ENCODE data around the gene SLC25A21. TPM values are rescaled to one million over a fixed set of nuclear protein-coding genes. Genes with fewer than 3 reads are reported as not detected.

SLC25A21 gene
- total RNA-seq, 4 donors from 2014 or later: 0.39 to 3.3 (median 1.2) TPM

DNA sequence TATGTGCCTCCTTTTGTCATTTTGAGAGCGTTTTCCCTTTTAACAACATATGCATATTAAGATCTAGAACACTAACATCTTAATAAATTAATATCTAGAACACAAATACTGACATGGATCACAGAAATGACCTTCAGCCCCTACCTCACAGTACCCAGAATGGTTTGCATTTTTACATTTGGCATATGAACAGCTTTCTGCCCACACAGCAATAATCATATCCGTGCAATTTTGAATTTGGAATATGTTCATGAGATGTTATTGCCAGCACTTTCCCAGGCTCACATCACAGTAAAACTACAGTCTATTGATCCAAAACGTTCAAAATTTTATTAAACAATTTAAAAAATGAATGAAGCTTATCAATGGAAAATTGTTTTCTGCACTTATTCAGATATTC lies 114.6 kb downstream of the SLC25A21 start:
- intact Hi-C loops (cut with DNase I): no loop called here
- no peaks in the 10 kb centered on the region for H3K36me3 ChIP-seq

DNA sequence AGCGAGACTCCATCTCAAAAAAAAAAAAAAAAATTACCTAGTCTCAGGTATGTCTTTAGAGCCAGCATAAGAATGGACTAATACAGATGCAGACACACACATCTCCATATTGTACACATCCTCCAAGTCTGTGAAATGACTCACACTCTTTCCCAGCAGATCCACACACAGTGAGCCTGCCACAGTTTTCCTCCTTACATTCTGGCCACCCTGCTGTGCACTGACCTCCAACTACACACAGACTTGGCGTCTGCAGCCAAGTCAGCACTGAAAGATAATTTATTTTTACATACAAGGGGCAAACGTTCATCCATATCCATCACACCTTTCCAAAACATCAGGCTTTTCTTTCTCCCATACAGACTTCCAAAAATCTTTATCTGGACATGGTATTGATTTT lies 115.9 kb downstream of the SLC25A21 start:
- intact Hi-C loops (cut with DNase I): no loop called here

More for the DNA sequence above, 114.6 kb downstream of the SLC25A21 start:
- DNase-seq (ENCODE audit: extremely low spot score): no peak
- no peak overlapping the region for H3K27ac ChIP-seq (replicated peaks in 1 of 4)
- H3K4me3 ChIP-seq: no peak overlapping the region
- WGBS: 76% methylated on average over 3 of the region's 3 CpGs
- TF ChIP-seq POLR2A (IDR thresholded peaks at IDR 0.05; ENCODE audit: low read depth): no peak
- TF ChIP-seq, protein P1, sequence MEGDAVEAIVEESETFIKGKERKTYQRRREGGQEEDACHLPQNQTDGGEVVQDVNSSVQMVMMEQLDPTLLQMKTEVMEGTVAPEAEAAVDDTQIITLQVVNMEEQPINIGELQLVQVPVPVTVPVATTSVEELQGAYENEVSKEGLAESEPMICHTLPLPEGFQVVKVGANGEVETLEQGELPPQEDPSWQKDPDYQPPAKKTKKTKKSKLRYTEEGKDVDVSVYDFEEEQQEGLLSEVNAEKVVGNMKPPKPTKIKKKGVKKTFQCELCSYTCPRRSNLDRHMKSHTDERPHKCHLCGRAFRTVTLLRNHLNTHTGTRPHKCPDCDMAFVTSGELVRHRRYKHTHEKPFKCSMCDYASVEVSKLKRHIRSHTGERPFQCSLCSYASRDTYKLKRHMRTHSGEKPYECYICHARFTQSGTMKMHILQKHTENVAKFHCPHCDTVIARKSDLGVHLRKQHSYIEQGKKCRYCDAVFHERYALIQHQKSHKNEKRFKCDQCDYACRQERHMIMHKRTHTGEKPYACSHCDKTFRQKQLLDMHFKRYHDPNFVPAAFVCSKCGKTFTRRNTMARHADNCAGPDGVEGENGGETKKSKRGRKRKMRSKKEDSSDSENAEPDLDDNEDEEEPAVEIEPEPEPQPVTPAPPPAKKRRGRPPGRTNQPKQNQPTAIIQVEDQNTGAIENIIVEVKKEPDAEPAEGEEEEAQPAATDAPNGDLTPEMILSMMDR (IDR thresholded peaks at IDR 0.05): no peak
- no peak for TF ChIP-seq EP300 (IDR thresholded peaks at IDR 0.05)
- no peak for TF ChIP-seq POLR2AphosphoS5 (IDR thresholded peaks at IDR 0.05)
- no peaks in the 10 kb centered on the region for H3K4me1 ChIP-seq
- peaks cover 0 to 7% (median 2%) of the 10 kb centered on the region in 4 donors for H3K9me3 ChIP-seq
- no peaks in the 10 kb centered on the region for H3K27me3 ChIP-seq

DNA sequence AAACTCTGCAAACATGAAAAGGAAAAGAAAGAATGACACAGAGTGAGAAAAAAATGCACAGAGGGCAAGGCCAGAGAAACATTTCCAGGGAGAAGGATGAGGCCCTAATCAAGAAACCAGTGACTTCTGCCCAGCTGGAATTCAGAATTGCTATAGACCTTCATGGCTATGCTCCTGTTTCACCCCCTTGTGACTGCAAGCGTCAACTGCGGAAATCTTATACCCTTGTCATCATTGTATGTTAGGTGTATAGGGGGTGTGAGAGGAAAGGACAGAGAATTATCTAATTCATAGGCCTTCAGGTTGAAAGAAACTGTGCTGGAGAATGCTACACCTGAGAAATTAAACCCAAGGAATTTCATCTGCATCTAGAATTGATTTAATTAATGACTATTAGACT lies 117.5 kb downstream of the SLC25A21 start:
- Histone ChIP-seq H3K9me3 (peaks cover 0 to 7% (median 2%) of the 10 kb centered on the region in 4 donors), H3K4me3 (no peak overlapping the region), H3K27me3 (no peaks in the 10 kb centered on the region), H3K4me1 (no peaks in the 10 kb centered on the region), H3K36me3 (no peaks in the 10 kb centered on the region), H3K27ac (replicated peaks in 1 of 4) (no peak overlapping the region)
- TF ChIP-seq, protein P1 (IDR thresholded peaks at IDR 0.05): no peak
- TF ChIP-seq POLR2AphosphoS5 (IDR thresholded peaks at IDR 0.05) (no peak), POLR2A (IDR thresholded peaks at IDR 0.05; ENCODE audit: low read depth) (no peak), EP300 (IDR thresholded peaks at IDR 0.05) (no peak)
- DNase-seq (ENCODE audit: extremely low spot score): no peak
- WGBS: 97% methylated on average over 2 of the region's 2 CpGs
- intact Hi-C loops (cut with DNase I): no loop called here

More for the DNA sequence above, 115.9 kb downstream of the SLC25A21 start:
- Histone ChIP-seq H3K27me3 (no peaks in the 10 kb centered on the region), H3K36me3 (no peaks in the 10 kb centered on the region), H3K27ac (replicated peaks in 1 of 4) (no peak overlapping the region), H3K4me1 (no peaks in the 10 kb centered on the region), H3K9me3 (peaks cover 0 to 7% (median 2%) of the 10 kb centered on the region in 4 donors), H3K4me3 (no peak overlapping the region)
- 55% methylated on average over 3 of the region's 3 CpGs for WGBS
- no peak for DNase-seq (ENCODE audit: extremely low spot score)
- TF ChIP-seq, protein P1 (IDR thresholded peaks at IDR 0.05): no peak
- TF ChIP-seq POLR2AphosphoS5 (IDR thresholded peaks at IDR 0.05): no peak
- no peak for TF ChIP-seq EP300 (IDR thresholded peaks at IDR 0.05)
- no peak for TF ChIP-seq POLR2A (IDR thresholded peaks at IDR 0.05; ENCODE audit: low read depth)

DNA sequence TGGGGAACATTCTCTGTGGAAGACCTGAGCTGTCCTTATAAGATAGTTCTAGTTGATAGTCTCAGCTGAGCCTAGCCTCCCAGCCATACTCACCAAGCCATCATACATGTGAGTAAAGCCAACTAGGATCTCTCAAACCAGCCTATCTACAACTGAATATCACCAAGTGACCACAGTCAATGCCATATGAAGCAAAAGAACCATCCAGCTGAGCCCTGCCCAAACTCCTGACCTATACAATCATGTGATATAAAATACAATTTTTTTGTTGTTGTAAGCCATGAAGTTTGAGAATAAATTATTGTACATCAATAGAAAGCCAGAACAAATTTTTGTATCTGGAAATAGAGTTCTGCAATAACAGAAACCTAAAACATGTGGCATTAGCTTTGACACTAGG lies 118.3 kb downstream of the SLC25A21 start:
- Histone ChIP-seq H3K27me3 (no peaks in the 10 kb centered on the region), H3K27ac (replicated peaks in 1 of 4) (no peak overlapping the region), H3K4me3 (no peak overlapping the region), H3K4me1 (no peaks in the 10 kb centered on the region), H3K9me3 (peaks cover 0 to 7% (median 2%) of the 10 kb centered on the region in 4 donors), H3K36me3 (no peaks in the 10 kb centered on the region)
- no peak for DNase-seq (ENCODE audit: extremely low spot score)
- intact Hi-C loops (cut with DNase I): no loop called here
- TF ChIP-seq POLR2A (IDR thresholded peaks at IDR 0.05; ENCODE audit: low read depth): no peak
- TF ChIP-seq POLR2AphosphoS5 (IDR thresholded peaks at IDR 0.05): no peak
- TF ChIP-seq EP300 (IDR thresholded peaks at IDR 0.05): no peak
- TF ChIP-seq, protein P1 (IDR thresholded peaks at IDR 0.05): no peak

DNA sequence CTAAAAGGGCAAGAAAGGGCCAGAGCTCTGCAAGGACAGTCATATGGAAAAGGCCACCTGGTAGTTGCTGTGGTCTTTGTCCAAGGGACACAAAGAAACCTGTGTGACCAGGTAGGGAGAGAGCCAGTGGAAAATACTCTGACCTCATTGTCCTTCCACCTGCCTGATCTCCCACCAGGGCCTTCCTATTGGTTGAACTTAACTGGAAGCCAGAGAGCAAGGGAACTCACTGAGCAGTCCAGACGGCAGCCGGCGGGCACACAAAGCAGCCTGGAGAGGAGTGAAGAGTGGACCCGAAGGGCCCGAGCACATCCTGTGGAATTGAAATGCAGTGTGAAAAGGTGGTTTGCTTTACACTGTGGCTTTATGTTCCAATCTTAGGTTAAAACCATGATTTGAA lies 120.7 kb downstream of the SLC25A21 start:
- Histone ChIP-seq H3K4me1 (no peaks in the 10 kb centered on the region), H3K27ac (replicated peaks in 1 of 4) (no peak overlapping the region), H3K9me3 (peaks cover 0 to 7% (median 2%) of the 10 kb centered on the region in 4 donors), H3K4me3 (no peak overlapping the region), H3K27me3 (no peaks in the 10 kb centered on the region), H3K36me3 (no peaks in the 10 kb centered on the region)
- TF ChIP-seq, protein P1 (IDR thresholded peaks at IDR 0.05): no peak
- TF ChIP-seq POLR2AphosphoS5 (IDR thresholded peaks at IDR 0.05) (no peak), POLR2A (IDR thresholded peaks at IDR 0.05; ENCODE audit: low read depth) (no peak), EP300 (IDR thresholded peaks at IDR 0.05) (no peak)
- intact Hi-C loops (cut with DNase I): no loop called here
- DNase-seq (ENCODE audit: extremely low spot score): no peak
- WGBS: 84% methylated on average over 5 of the region's 5 CpGs
